ENCODE results near the gene URGCP.

Gene URGCP

GRCh38 chr7:43876241-43876640 lies 30.2 kb downstream of the URGCP start:
- no peak for DNase-seq (ENCODE audit: low spot score)

GRCh38 chr7:43873300-43873699 lies 33.1 kb downstream of the URGCP start:
- no peak for DNase-seq (ENCODE audit: low spot score)

- DNase-seq (ENCODE audit: low spot score) = no peak
These were observed 33.8 kb downstream of the URGCP start for GRCh38 chr7:43872406-43873110.

GRCh38 chr7:43871064-43871463 lies 35.3 kb downstream of the URGCP start:
- no peak for DNase-seq (ENCODE audit: low spot score)

GRCh38 chr7:43870316-43870715 lies 36.1 kb downstream of the URGCP start:
- DNase-seq (ENCODE audit: low spot score) = no peak

GRCh38 chr7:43869867-43870240 lies 36.5 kb downstream of the URGCP start:
- DNase-seq (ENCODE audit: low spot score) = peak; percentile 90

- DNase-seq (ENCODE audit: low spot score) = peak; percentile 96
These were observed 37.2 kb downstream of the URGCP start, which contains the start of gene MRPS24 for GRCh38 chr7:43869006-43869866. Gene MRPS24 (minus strand): TSS chr7:43869517. CDS start chr7:43869495, 22 bp downstream.

- no peak for DNase-seq (ENCODE audit: low spot score)
These were observed 37.8 kb downstream of the URGCP start for GRCh38 chr7:43868681-43869005.

GRCh38 chr7:43868181-43868580 lies 38.2 kb downstream of the URGCP start:
- no peak for DNase-seq (ENCODE audit: low spot score)

- no peak for DNase-seq (ENCODE audit: low spot score)
These were observed 41.1 kb downstream of the URGCP start for GRCh38 chr7:43865277-43865676.

GRCh38 chr7:43864126-43864525 lies 42.3 kb downstream of the URGCP start:
- DNase-seq (ENCODE audit: low spot score) = no peak

GRCh38 chr7:43856996-43857395 lies 49.4 kb downstream of the URGCP start:
- DNase-seq (ENCODE audit: low spot score) = peak; percentile 49

- no peak for DNase-seq (ENCODE audit: low spot score)
These were observed 50.1 kb downstream of the URGCP start for GRCh38 chr7:43856316-43856715.

GRCh38 chr7:43855176-43855575 lies 51.2 kb downstream of the URGCP start:
- no peak for DNase-seq (ENCODE audit: low spot score)

GRCh38 chr7:43851805-43852204 lies 54.6 kb downstream of the URGCP start:
- DNase-seq (ENCODE audit: low spot score) = no peak

- DNase-seq (ENCODE audit: low spot score) = no peak
These were observed 55.9 kb downstream of the URGCP start for GRCh38 chr7:43850348-43851116.

- no peak for DNase-seq (ENCODE audit: low spot score)
These were observed 57.3 kb downstream of the URGCP start for GRCh38 chr7:43849047-43849446.

GRCh38 chr7:43847496-43847895 lies 58.9 kb downstream of the URGCP start:
- peak; percentile 52 for DNase-seq (ENCODE audit: low spot score)

- DNase-seq (ENCODE audit: low spot score) = no peak
These were observed 61.7 kb downstream of the URGCP start for GRCh38 chr7:43844662-43845061.

- peak; percentile 45 for DNase-seq (ENCODE audit: low spot score)
These were observed 62.1 kb downstream of the URGCP start for GRCh38 chr7:43844257-43844656.

- DNase-seq (ENCODE audit: low spot score) = no peak
These were observed 63.1 kb downstream of the URGCP start for GRCh38 chr7:43843296-43843695.

- DNase-seq (ENCODE audit: low spot score) = no peak
These were observed 68.2 kb downstream of the URGCP start for GRCh38 chr7:43838201-43838658.

Data from RKO (cell line).